GM18520 (cell line): ENCODE results near the gene SLX4IP.
A peak's percentile ranks its signal among the peaks of the same experiment; 100 is the strongest.

Experiments used
- ATAC-seq: cut with Tn5 transposase; IDR thresholded peaks from one replicate; pipeline ENCODE4 v1.9.1; 2021; ENCODE audit not compliant: unreplicated experiment

SLX4IP gene

GRCh38 chr20:10428008-10428407 lies 7.1 kb upstream of the SLX4IP start:
- no peak for ATAC-seq

GRCh38 chr20:10429443-10429981 lies 5.6 kb upstream of the SLX4IP start:
- no peak for ATAC-seq

GRCh38 chr20:10430000-10430466 lies 5.1 kb upstream of the SLX4IP start:
- ATAC-seq = no peak

- no peak for ATAC-seq
These were observed 4.4 kb upstream of the SLX4IP start for GRCh38 chr20:10430704-10431103.

GRCh38 chr20:10432079-10432478 lies 3.0 kb upstream of the SLX4IP start:
- ATAC-seq = no peak

- no peak for ATAC-seq
These were observed 2.0 kb upstream of the SLX4IP start for GRCh38 chr20:10433014-10433622.

- peak; percentile 40 for ATAC-seq
These were observed 1.3 kb upstream of the SLX4IP start, which contains the start of gene MKKS for GRCh38 chr20:10433623-10434466. TSS of gene MKKS (minus strand) at chr20:10434222. CDS start at chr20:10413514, 20,708 bp downstream.

- ATAC-seq = peak; percentile 27
These were observed 656 bp upstream of the SLX4IP start for GRCh38 chr20:10434467-10434831.

- no peak for ATAC-seq
These were observed 1.1 kb downstream of the SLX4IP start for GRCh38 chr20:10436053-10436699.

GRCh38 chr20:10438217-10438616 lies 3.1 kb downstream of the SLX4IP start:
- no peak for ATAC-seq

GRCh38 chr20:10443936-10444335 lies 8.8 kb downstream of the SLX4IP start:
- no peak for ATAC-seq

GRCh38 chr20:10445758-10446157 lies 10.7 kb downstream of the SLX4IP start:
- no peak for ATAC-seq

- ATAC-seq = peak; percentile 96
These were observed 11.9 kb downstream of the SLX4IP start for GRCh38 chr20:10447028-10447427.

GRCh38 chr20:10448270-10449156 lies 13.4 kb downstream of the SLX4IP start:
- ATAC-seq = no peak

GRCh38 chr20:10449270-10449669 lies 14.2 kb downstream of the SLX4IP start:
- no peak for ATAC-seq

GRCh38 chr20:10453241-10453640 lies 18.1 kb downstream of the SLX4IP start:
- ATAC-seq = peak; percentile 68

GRCh38 chr20:10454151-10454750 lies 19.1 kb downstream of the SLX4IP start:
- ATAC-seq = no peak

- ATAC-seq = no peak
These were observed 26.4 kb downstream of the SLX4IP start for GRCh38 chr20:10461495-10461894.

- ATAC-seq = no peak
These were observed 27.4 kb downstream of the SLX4IP start for GRCh38 chr20:10462516-10462915.

GRCh38 chr20:10463622-10464021 lies 28.5 kb downstream of the SLX4IP start:
- ATAC-seq = no peak
